Endothelial cell (in vitro differentiated cells): ENCODE measurements around the gene FBXO44. TPM values are rescaled to one million over a fixed set of nuclear protein-coding genes. Genes with fewer than 3 reads are reported as not detected.

Source experiments
- DNase-seq: peaks from one replicate; pipeline ENCODE4 v3.0.0; 2021; ENCODE audit warnings: low spot score
- H3K27ac Mint-ChIP-seq: one replicate; pipeline ENCODE4 v1.8.0; 2021; ENCODE audit warnings: mixed read lengths, inconsistent platforms; ENCODE audit not compliant: unreplicated experiment
- H3K27me3 Mint-ChIP-seq: one replicate; pipeline ENCODE4 v1.8.0; 2021; ENCODE audit warnings: mild to moderate bottlenecking, moderate library complexity, mixed read lengths, inconsistent platforms; ENCODE audit not compliant: unreplicated experiment
- H3K36me3 Mint-ChIP-seq: one replicate; pipeline ENCODE4 v1.8.0; 2021; ENCODE audit warnings: mild to moderate bottlenecking, low read depth, mixed read lengths, inconsistent platforms; ENCODE audit not compliant: unreplicated experiment
- H3K4me1 Mint-ChIP-seq: one replicate; pipeline ENCODE4 v1.8.0; 2021; ENCODE audit warnings: mild to moderate bottlenecking, mixed read lengths, inconsistent platforms; ENCODE audit not compliant: unreplicated experiment
- H3K4me3 Mint-ChIP-seq: one replicate; pipeline ENCODE4 v1.8.0; 2021; ENCODE audit warnings: mild to moderate bottlenecking, mixed read lengths, inconsistent platforms; ENCODE audit not compliant: unreplicated experiment
- H3K9me3 Mint-ChIP-seq: one replicate; pipeline ENCODE4 v1.8.0; 2021; ENCODE audit warnings: mixed read lengths, inconsistent platforms; ENCODE audit not compliant: unreplicated experiment
- CTCF ChIP-seq: fragments of 200-600 bp; sonication (generic); IDR thresholded peaks from one replicate; pipeline ENCODE4 v1.5.0; 2021; ENCODE audit warnings: antibody characterized with exemption; ENCODE audit not compliant: unreplicated experiment
- total RNA-seq: library from RNA; stranded (reverse); fragmentation: NEBNext Ultra II Directional; extraction: Animal tissue kit (Norgen Biotek cat#: 25700); gene quantifications from one replicate; pipeline ENCODE4 v1.2.1, GENCODE V29; 2021; ENCODE audit not compliant: unreplicated experiment

Gene FBXO44
- total RNA-seq, 1 donor from 2014 or later = 10.2 TPM

- Mint-ChIP-seq H3K4me3 (peak overlapping the region; percentile 85), H3K9me3 (no peaks in the 10 kb centered on the region), H3K27ac (no peak overlapping the region), H3K36me3 (peaks cover 4% of the 10 kb centered on the region), H3K4me1 (peaks cover 2% of the 10 kb centered on the region), H3K27me3 (peaks cover 8% of the 10 kb centered on the region)
- DNase-seq = no peak
- TF ChIP-seq CTCF = no peak
Measured at GRCh38 chr1:11680270-11681070, 25.8 kb downstream of the FBXO44 start.

GRCh38 chr1:11681071-11681771 lies 26.5 kb downstream of the FBXO44 start, which contains the start of gene MAD2L2:
TSS of gene MAD2L2 (minus strand) at chr1:11681148. CDS start at chr1:11680601, 547 bp downstream.
- no peaks in the 10 kb centered on the region for H3K9me3 Mint-ChIP-seq
- TF ChIP-seq CTCF = no peak
- peaks cover 8% of the 10 kb centered on the region for H3K27me3 Mint-ChIP-seq
- H3K36me3 Mint-ChIP-seq = no peaks in the 10 kb centered on the region
- peak; percentile 77 for DNase-seq
- no peak within 1 kb of the TSS for H3K27ac Mint-ChIP-seq
- peaks cover 2% of the 10 kb centered on the region for H3K4me1 Mint-ChIP-seq
- peak within 1 kb of the TSS; percentile 94 for H3K4me3 Mint-ChIP-seq

GRCh38 chr1:11682287-11682771 lies 27.7 kb downstream of the FBXO44 start:
- peak overlapping the region; percentile 64 for H3K4me3 Mint-ChIP-seq
- DNase-seq = no peak
- H3K36me3 Mint-ChIP-seq = no peaks in the 10 kb centered on the region
- H3K27me3 Mint-ChIP-seq = peaks cover 8% of the 10 kb centered on the region
- no peaks in the 10 kb centered on the region for H3K9me3 Mint-ChIP-seq
- no peak for TF ChIP-seq CTCF
- peaks cover 2% of the 10 kb centered on the region for H3K4me1 Mint-ChIP-seq
- H3K27ac Mint-ChIP-seq = no peak overlapping the region

- peaks cover 8% of the 10 kb centered on the region for H3K27me3 Mint-ChIP-seq
- H3K4me3 Mint-ChIP-seq = no peak overlapping the region
- no peak for TF ChIP-seq CTCF
- H3K4me1 Mint-ChIP-seq = peaks cover 2% of the 10 kb centered on the region
- no peaks in the 10 kb centered on the region for H3K9me3 Mint-ChIP-seq
- H3K36me3 Mint-ChIP-seq = no peaks in the 10 kb centered on the region
- H3K27ac Mint-ChIP-seq = no peak overlapping the region
- no peak for DNase-seq
Measured at GRCh38 chr1:11682799-11683198, 28.1 kb downstream of the FBXO44 start.
